PFSK-1 (cell line): ENCODE results near the gene PLAAT3.

Experiments used
- POLR2AphosphoS5 ChIP-seq: IDR thresholded peaks from 2 replicates; pipeline ENCODE4 v1.6.1; 2012; ENCODE audit warnings: low read depth, mild to moderate bottlenecking, control low read depth, low read length, moderate library complexity
- REST ChIP-seq, 2 experiments: IDR thresholded peaks; 2 replicates each; pipeline versions ENCODE4 v1.6.1 to v1.8.0; 2011 to 2012; ENCODE audit warnings: low read depth in 2 of 2, low read length in 2 of 2, control low read depth in 1 of 2, inconsistent platforms in 1 of 2, mild to moderate bottlenecking in 1 of 2, moderate library complexity in 1 of 2; ENCODE audit not compliant: insufficient read depth in 1 of 2
- TAF1 ChIP-seq: IDR thresholded peaks from 2 replicates; pipeline ENCODE4 v1.6.1; 2012; ENCODE audit warnings: low read length, control low read depth, borderline replicate concordance; ENCODE audit not compliant: insufficient read depth

GRCh38 chr11:63558459-63559157 is 55.6 kb downstream of the PLAAT3 start:
- TF ChIP-seq POLR2AphosphoS5 (no peak), REST (IDR thresholded peaks at IDR 0.05; ENCODE audit: insufficient read depth in 1 of 2, low read depth in 2 of 2, low read length in 2 of 2) (no peak), TAF1 (no peak)
